Breast epithelium (tissue), 3 donors: Measurements from ENCODE around the gene MLH1.

Experiments used
- CTCF ChIP-seq, 3 donors: fragments of 450-650 bp; IDR thresholded peaks; one replicate each; pipeline ENCODE4 v1.5.1; 2016 to 2017; ENCODE audit warnings: antibody characterized with exemption in 3 of 3, mild to moderate bottlenecking in 3 of 3, moderate library complexity in 3 of 3
- POLR2A ChIP-seq: fragments of 450-650 bp; IDR thresholded peaks from one replicate; pipeline ENCODE4 v1.6.1; 2016; ENCODE audit warnings: antibody characterized with exemption, mild to moderate bottlenecking, moderate library complexity
- POLR2AphosphoS5 ChIP-seq, 3 donors: sonication (generic); formaldehyde crosslinking; IDR thresholded peaks; one replicate each; pipeline ENCODE4 v1.6.1; 2017; ENCODE audit warnings: antibody characterized with exemption in 3 of 3

- TF ChIP-seq CTCF (IDR thresholded peaks at IDR 0.05) (no peak), POLR2AphosphoS5 (IDR thresholded peaks at IDR 0.05) (no peak), POLR2A (no peak)
Measured at GRCh38 chr3:36973139-36973538, 20.2 kb upstream of the MLH1 start.
